Embryonic facial prominence (tissue), 1 donor: ENCODE measurements around the gene SMIM23.
"Not testable (repeated sequence)": the region's sequence is repeated elsewhere in the genome, so short reads cannot be mapped to it uniquely, and the experiment has no call there.

Experiments
- DNase-seq: peaks from one replicate; pipeline ENCODE4 v3.0.0-alpha.2; 2016; ENCODE audit errors: extremely low spot score

Gene SMIM23

DNA sequence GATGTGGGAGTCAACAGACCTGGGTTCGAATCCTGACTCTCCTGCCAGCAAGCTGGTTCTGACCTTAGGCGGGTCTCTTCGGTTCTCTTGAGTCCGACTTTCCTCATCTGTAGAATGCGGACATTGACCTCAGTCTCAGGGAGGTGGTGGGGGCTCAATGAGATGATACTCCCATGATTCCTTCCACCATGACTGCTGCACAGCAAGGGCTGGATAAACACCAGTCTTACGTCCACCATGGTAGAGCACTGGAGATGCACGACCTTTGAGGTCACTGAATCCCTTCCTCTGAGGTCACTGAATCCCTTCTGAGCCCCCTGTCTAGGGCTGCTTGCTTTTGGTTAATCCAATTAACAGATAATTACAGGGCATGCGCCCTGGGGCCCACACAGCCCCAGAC is 12.5 kb upstream of the SMIM23 start:
- no peak for DNase-seq

DNA sequence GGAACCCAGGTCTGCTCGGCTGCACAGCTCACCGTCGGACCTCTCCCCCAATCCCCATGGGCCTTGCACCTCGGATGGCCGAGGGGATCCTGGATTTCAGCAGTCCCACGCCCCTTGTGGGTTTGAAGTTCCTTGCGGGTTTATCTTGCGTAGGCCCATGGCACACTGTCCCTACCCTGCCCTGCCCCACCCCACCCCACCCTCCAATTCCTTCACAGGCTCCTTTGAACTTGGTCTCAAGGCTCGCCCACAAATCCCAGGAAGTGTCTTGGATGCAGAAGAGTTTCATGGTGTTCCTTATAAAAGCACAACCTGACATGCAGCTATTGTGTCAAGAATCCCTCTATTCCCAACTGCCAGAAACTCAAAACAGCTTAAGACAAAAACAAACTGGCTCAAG is 11.2 kb upstream of the SMIM23 start:
- no peak for DNase-seq

DNA sequence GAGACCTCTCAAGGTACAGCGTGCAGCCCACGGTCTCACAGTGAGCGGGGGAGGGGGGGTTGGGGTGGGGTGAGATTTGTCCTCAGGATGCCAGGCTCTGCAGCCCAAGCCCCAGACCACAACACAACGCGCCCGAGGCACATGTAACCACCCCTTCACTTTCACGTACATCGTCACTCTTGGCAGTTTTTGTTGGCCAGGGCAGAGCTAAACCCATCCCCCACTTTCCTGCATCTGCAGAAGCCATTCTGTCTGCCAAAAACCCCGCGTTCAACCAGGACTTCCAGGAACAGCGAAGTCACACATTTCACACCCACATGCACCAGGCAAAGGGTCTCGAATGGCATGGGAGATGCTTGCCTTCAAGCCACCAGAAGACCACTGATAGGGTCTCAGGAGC is 9.4 kb upstream of the SMIM23 start:
- DNase-seq, result no peak

DNA sequence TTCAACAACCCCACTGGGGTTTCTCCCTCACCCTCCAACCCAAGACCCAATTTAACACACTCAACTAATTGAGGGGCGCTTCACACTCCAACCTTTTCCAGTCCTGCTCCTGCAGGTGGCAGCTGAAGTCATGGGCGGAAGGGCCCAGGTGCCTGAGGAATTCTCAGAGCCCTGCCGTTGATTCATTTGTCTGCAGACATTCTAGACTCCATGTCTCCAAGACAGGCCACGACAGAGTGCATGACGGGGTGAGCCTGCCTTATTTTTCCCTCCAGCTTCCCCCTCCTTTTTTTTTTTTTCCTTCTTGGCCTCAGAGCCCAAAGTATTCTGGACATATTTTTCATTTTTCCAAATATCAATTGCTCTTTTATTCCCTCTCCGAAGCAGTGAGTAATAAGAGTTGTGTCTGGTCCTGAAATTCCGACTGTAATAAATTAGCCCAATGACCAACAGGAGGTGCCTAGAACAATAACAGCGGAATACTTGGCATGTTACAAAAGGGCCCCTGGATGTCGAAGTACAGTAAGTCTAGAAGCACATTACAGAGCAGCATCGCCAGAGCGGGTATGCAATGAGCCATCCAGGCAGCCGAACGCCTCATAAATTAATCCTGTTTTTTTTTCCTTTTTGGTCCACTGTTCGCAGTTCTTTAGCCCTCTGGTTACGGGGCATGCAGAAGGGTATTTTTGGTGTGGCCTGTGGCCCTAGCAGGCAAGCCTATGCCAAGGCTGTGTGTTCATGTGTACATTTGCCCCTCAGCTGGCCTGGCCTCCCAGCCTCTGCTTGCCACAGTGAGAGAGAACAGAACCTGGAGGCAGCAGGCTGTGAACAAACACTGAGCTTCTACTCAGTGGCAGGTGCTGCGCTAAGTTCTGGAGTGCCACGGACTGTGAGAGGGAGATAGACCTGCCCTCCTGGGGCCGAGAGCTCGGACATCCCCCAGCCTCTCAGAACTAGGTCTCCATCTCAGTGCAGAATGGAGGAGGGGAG is 8.6 kb upstream of the SMIM23 start:
- no peak for DNase-seq

DNA sequence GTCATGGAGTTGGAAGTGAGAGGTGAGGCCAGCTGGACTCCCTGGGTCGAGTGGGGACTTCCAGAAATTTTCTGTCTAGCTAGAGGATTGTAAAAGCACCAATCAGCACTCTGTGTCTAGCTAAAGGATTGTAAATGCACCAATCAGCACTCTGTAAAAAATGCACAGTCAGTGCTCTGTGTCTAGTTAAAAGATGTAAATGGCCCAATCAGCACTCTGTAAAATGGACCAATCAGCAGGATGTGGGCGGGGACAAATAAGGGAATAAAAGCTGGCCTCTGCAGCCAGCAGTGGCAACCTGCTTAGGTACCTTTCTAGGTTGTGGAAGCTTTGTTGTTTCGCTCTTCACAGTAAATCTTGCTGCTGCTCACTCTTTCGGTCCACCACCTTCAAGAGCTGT is 3.9 kb upstream of the SMIM23 start:
- DNase-seq, result not testable (repeated sequence)

DNA sequence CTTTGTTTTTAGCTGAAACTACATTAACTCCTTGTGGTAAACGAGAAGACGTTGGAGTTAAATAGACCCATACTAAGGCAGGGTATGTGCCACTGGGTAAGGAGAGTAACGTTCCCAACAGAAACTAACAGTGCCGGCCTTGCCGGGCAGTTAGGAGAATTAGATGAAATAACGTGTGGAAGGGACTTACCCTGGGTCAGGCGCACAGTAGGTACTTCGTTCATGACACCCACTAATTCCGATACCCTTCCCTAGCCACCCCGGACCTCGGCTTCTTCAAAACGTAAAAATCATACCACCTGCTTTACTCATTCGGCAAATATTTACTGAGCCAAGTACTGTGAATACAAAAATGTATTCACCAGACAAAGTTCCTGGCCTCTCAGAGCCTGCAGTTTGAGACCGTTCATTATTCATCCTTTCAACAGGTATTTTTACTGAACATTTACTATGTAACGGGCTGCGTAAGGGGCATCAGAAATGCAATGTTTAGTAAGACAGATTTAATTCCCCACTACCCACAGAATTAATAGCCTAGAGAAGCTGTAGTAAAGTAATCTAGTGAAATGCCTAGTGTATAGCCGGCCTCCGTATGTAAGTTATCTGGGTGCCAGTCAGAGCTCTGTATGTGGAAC is 3.2 kb upstream of the SMIM23 start:
- no peak for DNase-seq

DNA sequence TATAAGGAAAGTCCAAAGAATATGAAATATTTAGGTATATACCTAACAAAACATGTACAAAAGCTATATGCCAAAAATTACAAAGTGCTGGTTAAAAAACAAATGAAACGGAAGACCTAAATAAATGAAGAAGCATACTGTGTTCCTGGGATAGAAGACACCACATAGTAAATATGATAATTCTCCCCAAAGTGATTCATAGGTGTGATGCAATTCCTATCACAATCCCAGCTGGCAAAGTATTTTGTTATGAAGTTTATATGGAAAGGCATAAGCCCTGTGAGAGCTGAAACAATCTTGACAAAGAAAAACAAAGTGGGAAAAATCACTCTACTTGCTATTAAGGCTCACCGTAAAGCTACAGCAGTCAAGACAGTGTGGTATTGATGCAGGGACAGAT is 2.6 kb upstream of the SMIM23 start:
- no peak for DNase-seq

DNA sequence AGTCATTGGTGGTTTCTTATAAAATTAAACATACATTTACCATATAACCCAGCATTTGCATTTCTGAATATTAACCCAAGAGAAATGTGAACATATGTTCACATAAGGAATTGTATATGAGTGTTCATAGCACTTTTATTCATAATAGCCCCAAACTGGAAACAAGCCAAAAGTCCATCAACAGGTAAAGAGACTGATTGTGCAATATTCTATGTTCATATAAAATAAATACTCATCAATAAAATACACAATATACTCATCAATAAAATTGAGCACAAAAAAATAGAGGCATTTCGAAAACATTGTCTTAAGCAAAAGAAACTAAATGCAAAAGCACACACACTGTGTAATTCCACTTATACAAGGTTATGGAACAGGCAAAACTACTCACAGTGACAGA is 3.7 kb downstream of the SMIM23 start:
- DNase-seq, result no peak

DNA sequence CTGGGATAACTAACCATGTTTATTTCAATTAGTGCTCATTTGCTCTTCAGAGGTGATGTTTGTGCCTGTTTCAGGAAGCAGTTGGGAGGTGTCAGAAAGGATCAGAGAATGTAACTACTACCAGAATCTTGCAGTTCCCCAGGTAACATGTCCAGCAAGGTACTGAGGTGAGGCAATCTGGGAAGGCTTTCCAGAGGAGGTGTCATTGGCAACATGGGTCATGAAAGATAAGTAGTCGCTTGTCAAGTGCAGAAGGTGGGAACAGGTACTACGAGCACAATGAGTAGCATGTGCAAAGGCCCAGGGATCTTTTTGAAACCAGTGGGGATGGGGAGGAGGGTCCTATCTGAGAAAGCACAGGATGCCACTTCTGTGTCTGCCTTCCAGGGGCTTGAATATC is 4.8 kb downstream of the SMIM23 start:
- no peak for DNase-seq

DNA sequence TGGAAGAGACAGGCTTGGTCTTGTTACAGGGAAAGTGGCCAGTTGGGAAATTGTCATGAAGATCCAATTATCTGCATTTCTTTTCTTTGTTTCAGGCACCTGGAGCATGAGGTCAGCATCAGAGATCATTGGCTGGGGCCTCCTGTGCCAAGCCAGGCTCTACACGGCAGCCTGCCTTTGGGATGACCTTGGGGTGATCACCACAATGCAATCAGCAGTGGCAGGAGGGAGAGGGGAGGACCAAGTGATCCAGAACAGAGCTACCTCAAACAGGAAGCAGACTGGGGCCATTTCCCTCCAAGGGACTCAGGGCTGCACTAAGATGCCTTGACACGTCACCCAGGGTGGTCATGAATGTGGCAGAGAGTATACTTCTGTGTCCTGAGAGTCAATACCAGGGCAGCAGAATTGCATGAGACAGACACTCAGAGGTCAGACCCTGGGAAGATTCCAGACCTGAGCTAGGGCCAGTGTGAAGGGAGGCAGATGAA is 8.9 kb downstream of the SMIM23 start:
- no peak for DNase-seq

DNA sequence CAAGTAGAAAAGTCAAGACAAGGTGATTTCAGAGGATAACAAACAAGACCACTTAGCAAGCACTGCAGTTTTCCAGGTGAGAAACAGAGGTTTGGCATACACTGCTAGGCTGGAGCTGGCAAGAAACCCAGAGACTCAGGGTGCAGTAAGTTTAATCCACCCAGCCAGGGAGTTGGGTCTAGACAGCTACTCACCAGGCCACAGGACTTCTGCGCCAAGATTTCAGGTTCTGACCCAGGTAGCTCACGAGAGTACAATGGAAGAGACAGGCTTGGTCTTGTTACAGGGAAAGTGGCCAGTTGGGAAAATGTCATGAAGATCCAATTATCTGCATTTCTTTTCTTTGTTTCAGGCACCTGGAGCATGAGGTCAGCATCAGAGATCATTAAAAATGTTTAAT is 9.8 kb downstream of the SMIM23 start:
- no peak for DNase-seq

DNA sequence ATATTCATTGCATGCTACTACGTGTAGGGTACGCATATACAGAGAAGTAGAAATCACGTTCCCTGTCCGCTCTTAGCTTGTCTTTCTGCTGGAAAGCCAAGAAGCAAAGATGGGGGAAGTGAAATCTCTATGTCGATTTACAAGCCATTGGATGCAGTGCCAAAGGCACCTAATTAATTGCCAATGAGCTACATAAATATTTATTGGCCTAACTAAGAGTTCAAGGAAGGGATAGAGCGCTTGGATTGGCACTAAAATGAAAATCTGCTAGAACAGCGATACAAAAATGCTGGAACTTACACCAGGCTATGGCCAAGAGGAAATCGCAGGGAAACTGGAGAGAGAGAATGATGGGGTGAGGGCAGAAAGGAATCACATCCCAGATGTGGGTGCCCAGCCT is 10.8 kb downstream of the SMIM23 start:
- no peak for DNase-seq

DNA sequence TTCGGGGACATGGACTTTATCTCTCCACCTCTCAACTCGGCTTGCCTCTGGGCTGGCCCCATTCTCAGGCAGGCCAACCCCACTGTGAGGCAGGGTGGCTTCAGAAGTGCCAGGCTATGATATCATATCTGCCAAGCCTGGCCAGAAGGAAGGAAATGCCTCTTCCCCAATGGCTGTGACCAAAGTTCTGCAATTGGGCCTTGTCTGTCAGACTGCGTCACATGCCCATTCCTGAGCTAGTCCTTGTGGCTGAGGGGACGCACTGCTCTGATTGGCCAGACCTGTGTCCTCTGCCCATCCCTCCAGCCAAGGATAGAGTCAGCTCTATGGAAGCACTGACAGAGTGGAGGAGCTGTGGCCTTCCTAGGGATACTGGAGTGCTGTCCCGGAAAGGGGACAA is 11.9 kb downstream of the SMIM23 start:
- DNase-seq, result no peak

DNA sequence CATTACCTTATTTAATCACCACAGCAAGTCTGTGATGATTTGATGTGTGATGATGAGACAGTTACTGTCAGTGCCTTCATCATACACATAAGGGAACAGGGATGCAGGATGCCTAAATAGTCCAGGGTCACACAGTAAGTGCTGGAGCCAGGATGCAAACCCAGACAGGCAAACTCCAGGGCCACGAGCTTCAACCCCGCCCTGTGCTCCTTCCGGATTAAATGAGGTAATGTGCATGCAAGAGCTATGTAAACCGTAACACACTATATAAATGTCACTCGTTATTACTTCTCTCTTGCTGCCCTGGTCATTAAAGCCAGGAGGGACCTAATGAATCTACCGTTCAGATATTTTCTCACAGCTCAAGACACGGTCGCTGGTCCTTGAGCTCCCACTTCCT is 12.8 kb downstream of the SMIM23 start:
- no peak for DNase-seq

DNA sequence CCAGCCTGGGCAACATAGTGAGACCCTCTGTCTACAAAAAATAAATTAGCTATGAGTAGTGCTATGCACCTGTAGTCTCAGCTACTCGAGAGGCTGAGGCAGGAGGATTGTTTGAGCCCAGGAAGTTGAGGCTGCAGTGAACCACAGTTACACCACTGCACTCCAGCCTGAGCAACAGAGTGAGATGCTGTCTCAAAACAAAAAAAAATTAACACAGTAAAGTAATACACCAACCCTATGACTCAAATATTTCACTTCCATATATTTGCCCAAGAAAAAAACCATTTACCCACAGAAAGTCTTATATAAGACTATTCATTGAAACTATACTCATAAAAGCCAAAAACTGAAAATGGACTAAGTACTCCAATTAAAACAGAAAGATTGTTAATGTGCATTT is 16.2 kb downstream of the SMIM23 start:
- no peak for DNase-seq

DNA sequence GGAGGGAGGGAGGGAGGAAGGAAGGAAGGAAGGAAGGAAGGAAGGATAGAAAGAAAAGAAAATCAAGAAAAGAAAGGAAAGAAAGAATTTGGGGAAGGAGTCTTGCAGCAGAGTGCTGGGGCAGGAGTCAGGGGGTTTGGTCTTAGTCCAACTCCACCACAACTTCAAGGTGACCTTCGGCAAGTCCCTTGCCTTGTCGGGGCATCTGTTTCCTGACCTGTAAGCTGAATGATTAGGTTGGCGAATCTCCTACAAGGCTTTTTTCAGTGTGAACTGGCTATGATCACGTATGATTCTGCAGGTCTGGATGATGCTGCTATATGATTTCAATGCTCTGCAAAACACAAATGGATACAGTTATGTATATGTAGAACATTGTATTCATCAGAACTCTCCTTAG is 20.1 kb downstream of the SMIM23 start:
- DNase-seq, result no peak

DNA sequence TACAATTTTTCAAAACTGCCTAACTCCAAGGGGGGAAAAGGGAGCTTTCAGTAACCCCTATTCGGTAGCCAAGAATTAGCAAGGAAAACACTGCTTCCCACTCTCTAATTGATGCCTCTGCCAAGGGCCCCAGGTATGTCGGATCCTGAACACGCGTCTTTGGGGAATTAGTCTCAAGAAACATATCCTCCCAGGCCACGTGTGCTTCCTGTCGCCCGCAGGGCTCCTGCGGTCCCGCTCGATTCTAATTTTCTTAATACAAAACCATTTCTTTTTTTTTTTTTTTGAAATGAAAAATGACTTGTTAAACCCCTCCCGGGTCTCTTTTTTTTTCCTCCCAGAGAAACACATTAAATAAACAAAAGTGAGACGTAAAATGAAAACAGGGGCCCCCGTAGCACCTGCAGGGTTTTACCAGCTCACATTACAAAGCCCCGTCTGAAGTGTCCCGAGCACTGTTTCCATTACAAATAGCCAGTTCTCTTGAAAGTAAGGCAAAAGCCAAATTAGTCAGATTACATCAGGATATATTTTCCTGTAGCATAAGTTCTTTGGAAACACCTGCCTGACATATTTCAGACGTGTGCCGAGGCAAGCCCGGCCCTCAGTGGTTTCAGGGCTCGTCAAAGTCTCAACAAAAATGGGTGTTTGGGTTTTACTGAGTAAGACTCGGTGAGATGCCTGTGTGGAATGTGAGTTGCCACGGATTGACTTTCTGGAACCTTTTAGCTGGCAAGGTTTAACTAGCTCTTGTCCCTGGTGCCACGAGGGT is 21.5 kb downstream of the SMIM23 start:
- DNase-seq, result no peak

DNA sequence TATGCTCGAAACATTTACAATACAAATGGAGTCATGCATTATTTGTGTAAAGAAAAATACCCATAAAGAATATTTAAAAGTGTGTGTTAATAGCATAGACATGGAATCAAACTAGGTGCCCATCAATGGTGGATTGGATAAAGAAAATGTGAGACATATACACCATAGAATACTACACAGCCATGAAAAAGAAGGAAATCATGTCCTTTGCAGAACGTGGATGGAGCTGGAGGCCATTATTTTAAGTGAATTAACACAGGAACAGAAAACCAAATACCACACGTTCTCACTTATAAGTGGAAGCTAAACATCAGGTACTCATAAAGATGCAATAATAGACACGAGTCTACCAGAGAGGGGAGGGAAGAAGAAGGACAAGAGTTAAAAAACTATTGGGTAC is 22.8 kb downstream of the SMIM23 start:
- no peak for DNase-seq

DNA sequence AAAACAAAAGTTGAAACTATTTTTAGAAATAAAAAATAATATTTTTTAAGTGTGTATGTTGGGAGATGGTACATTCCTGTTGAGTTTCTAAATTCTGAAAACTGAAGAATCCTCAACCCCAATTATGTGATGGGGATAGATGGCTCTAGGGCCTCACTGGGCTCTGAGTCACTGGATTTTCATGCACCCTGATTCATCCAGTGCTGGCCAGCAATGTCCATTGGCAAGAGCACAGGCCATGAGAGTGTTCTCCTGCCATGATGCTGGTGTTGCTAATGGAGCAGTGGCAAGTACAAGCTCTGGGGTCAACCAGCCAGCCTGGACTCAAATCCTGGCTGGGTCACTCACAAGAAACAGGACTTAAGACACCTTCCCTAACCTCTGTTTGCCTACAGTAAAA is 23.3 kb downstream of the SMIM23 start:
- no peak for DNase-seq

DNA sequence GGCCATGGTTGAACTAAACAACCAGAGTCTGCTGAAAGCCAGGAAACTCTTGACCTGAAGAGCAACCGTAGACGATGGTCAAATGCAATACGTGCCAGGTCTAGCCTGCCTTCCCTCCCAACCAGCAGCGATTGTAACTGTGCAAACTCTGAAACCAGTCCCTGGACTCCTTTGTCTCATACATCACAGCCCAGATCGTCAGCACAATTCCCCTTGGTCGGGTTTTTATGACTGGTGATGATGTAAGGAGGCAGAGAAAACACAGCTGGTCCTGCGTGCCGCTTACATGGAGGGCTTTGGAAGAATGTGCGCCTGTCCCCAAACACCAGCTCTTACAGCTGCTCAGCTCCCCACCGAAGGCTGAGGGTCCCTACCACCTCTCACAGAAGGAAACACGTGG is 24.6 kb downstream of the SMIM23 start:
- no peak for DNase-seq

DNA sequence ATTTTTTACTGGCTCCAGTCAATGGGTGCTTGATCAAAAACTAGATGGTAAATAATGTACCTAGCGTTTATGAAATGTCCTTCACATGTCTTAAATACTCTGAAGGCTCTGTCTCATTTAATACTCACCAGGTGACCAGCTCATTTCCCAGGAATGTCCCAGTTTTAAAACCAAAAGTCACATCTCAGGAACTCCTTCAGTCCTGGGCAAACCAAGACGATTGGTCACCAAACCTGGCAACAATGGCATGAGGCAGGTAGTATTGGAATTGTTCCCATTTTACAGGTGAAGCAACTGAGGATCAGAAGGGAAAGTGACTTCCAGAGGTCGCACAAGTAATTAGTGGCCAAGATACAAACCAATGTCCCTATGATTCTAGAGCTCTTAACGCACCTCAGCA is 27.7 kb downstream of the SMIM23 start:
- DNase-seq, result no peak

DNA sequence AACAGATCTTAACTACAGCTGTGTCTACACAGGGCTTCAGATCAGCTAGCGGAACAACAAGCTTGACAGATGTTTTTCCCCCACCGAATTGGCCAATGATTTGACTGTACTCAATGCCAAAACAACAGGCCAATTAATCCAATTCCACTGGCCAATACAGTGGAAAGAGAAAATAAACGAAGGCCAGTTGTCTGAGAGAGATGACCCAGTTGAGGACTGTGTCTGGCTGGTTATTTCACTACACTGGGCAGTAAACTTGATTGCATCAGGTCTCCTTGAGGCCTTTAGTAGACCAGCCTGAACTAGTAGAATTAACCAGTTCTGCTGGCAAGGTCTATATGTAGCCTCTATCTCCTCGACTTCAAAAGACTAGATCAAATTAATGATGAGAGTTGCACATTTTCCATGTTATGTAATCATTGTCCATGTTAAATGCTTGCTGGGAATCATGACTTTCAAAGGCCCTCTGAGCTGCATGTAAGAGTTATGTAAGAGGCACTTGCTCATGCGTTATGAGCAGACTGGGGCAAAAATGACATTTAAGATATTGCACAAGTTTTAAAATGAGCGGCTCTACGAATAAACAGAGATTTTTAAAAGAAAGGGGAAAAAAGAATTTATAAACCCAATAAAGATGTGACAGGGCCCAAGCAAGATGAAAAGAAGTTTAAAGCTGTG is 28.3 kb downstream of the SMIM23 start:
- no peak for DNase-seq
